Measurements from ENCODE around the gene ZBTB9. TPM values are rescaled to one million over a fixed set of nuclear protein-coding genes. Genes with fewer than 3 reads are reported as not detected.

ZBTB9 gene
- total RNA-seq, 1 donor from 2014 or later, result 7.6 TPM

DNA sequence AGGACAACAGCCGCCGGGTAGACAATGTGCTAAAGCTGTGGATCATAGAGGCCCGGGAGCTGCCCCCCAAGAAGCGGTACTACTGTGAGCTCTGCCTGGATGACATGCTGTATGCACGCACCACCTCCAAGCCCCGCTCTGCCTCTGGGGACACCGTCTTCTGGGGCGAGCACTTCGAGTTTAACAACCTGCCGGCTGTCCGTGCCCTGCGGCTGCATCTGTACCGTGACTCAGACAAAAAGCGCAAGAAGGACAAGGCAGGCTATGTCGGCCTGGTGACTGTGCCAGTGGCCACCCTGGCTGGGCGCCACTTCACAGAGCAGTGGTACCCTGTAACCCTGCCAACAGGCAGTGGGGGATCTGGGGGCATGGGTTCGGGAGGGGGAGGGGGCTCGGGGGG, 16.7 kb upstream of the ZBTB9 start:
- no peak for DNase-seq (ENCODE audit: low read depth)

DNA sequence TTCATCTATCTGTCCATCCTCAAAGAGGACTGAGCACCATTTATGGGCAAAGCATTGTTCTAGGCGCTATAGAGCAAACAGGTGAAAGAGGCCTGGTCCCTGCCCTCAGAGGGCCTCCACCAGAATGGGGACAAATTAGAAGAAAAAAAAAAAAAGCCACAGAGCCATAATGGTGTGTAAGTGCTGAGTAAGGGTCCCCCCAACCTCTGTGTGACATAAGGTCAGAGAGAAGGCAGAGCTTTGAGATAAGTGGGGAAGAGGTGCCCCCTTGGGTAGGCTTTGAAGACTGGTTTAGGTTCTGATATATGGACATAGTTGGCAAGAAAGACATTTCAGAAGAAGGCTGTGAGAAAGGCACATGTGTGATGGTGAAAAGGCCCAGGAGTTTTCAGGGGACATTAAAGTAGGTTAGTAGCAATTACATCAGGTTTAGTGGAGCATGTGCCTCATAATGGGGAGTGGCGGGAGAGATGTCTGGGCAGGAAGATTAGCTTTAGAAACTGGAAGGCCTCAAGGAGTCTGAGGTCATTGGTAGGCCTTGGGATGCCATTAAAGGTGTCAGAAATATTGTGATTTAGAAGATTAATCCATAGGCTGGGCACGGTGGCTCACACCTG, 15.3 kb upstream of the ZBTB9 start:
- no peak for DNase-seq (ENCODE audit: low read depth)
- Histone ChIP-seq H3K4me3 (ENCODE audit: low read depth, low read length) (no peak overlapping the region), H3K27me3 (ENCODE audit: control insufficient read depth, insufficient read depth, low read length) (no peaks in the 10 kb centered on the region), H3K36me3 (ENCODE audit: control insufficient read depth, insufficient read depth, low read length) (peaks cover 1% of the 10 kb centered on the region)
- TF ChIP-seq, protein P1, sequence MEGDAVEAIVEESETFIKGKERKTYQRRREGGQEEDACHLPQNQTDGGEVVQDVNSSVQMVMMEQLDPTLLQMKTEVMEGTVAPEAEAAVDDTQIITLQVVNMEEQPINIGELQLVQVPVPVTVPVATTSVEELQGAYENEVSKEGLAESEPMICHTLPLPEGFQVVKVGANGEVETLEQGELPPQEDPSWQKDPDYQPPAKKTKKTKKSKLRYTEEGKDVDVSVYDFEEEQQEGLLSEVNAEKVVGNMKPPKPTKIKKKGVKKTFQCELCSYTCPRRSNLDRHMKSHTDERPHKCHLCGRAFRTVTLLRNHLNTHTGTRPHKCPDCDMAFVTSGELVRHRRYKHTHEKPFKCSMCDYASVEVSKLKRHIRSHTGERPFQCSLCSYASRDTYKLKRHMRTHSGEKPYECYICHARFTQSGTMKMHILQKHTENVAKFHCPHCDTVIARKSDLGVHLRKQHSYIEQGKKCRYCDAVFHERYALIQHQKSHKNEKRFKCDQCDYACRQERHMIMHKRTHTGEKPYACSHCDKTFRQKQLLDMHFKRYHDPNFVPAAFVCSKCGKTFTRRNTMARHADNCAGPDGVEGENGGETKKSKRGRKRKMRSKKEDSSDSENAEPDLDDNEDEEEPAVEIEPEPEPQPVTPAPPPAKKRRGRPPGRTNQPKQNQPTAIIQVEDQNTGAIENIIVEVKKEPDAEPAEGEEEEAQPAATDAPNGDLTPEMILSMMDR (IDR thresholded peaks at IDR 0.05; ENCODE audit: insufficient read depth, low read length, poor library complexity, severe bottlenecking), result no peak

More for the DNA sequence above, 16.7 kb upstream of the ZBTB9 start:
- TF ChIP-seq, protein P1 (IDR thresholded peaks at IDR 0.05; ENCODE audit: insufficient read depth, low read length, poor library complexity, severe bottlenecking), result no peak
- no peak overlapping the region for H3K4me3 ChIP-seq (ENCODE audit: low read depth, low read length)
- no peaks in the 10 kb centered on the region for H3K27me3 ChIP-seq (ENCODE audit: control insufficient read depth, insufficient read depth, low read length)
- peaks cover 1% of the 10 kb centered on the region for H3K36me3 ChIP-seq (ENCODE audit: control insufficient read depth, insufficient read depth, low read length)

GRCh38 chr6:33439956-33440648, 14.3 kb upstream of the ZBTB9 start:
- H3K36me3 ChIP-seq (ENCODE audit: control insufficient read depth, insufficient read depth, low read length), result peaks cover 2% of the 10 kb centered on the region
- no peak for DNase-seq (ENCODE audit: low read depth)
- no peaks in the 10 kb centered on the region for H3K27me3 ChIP-seq (ENCODE audit: control insufficient read depth, insufficient read depth, low read length)
- H3K4me3 ChIP-seq (ENCODE audit: low read depth, low read length), result no peak overlapping the region
- TF ChIP-seq, protein P1 (IDR thresholded peaks at IDR 0.05; ENCODE audit: insufficient read depth, low read length, poor library complexity, severe bottlenecking), result no peak

DNA sequence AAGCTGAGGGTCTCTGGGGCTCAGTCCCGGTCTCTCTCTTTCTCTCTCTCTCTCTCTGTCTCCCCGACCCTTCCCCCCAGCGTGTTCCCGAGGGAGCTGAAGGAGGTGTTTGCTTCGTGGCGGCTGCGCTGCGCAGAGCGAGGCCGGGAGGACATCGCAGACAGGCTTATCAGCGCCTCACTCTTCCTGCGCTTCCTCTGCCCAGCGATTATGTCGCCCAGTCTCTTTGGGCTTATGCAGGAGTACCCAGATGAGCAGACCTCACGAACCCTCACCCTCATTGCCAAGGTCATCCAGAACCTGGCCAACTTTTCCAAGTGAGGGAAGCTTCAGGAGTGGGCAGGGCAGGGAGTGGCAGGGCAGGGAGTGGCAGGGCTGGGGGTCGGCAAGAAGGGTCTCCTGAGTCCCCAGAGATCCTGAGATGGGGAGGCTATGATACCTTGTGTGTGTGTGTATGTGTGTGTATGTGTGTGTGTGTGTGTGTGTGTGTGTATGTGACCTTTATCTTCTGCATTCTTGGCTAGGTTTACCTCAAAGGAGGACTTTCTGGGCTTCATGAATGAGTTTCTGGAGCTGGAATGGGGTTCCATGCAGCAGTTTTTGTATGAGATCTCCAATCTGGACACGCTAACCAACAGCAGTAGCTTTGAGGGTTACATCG, 13.6 kb upstream of the ZBTB9 start:
- DNase-seq (ENCODE audit: low read depth), result no peak
- Histone ChIP-seq H3K4me3 (ENCODE audit: low read depth, low read length) (no peak overlapping the region), H3K27me3 (ENCODE audit: control insufficient read depth, insufficient read depth, low read length) (no peaks in the 10 kb centered on the region), H3K36me3 (ENCODE audit: control insufficient read depth, insufficient read depth, low read length) (peaks cover 2% of the 10 kb centered on the region)
- TF ChIP-seq, protein P1 (IDR thresholded peaks at IDR 0.05; ENCODE audit: insufficient read depth, low read length, poor library complexity, severe bottlenecking), result no peak

DNA sequence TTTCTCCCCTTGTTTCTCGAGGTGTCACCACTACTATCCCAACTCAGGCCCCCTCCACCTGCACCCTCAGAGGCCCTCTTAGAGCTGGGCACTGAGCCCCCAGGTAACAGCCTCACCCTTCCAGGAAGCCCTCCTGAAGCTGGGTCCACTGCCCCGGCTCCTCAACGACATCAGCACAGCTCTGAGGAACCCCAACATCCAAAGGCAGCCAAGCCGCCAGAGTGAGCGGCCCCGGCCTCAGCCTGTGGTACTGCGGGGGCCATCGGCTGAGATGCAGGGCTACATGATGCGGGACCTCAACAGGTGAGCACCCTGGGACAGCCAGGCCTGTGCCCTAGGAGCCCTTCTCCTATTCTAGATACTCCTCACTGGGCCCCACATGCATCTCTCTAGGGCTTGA, 12.9 kb upstream of the ZBTB9 start:
- H3K27me3 ChIP-seq (ENCODE audit: control insufficient read depth, insufficient read depth, low read length), result no peaks in the 10 kb centered on the region
- H3K36me3 ChIP-seq (ENCODE audit: control insufficient read depth, insufficient read depth, low read length), result peaks cover 2% of the 10 kb centered on the region
- DNase-seq (ENCODE audit: low read depth), result no peak
- H3K4me3 ChIP-seq (ENCODE audit: low read depth, low read length), result no peak overlapping the region
- TF ChIP-seq, protein P1 (IDR thresholded peaks at IDR 0.05; ENCODE audit: insufficient read depth, low read length, poor library complexity, severe bottlenecking), result no peak

All from kidney epithelial cell (primary cell).